NOMO-1 treated with dmso at 0.1 percent for 144 hours (cell line): ENCODE data around the gene GRID1.
"Not testable (repeated sequence)": the region's sequence is repeated elsewhere in the genome, so short reads cannot be mapped to it uniquely, and the experiment has no call there.

ENCODE experiments used
- DNase-seq: peaks from one replicate; lab custom pipeline; 2025; ENCODE audit not compliant: unreplicated experiment; lab: John Stamatoyannopoulos, UW

The GRID1 gene

GRCh38 chr10:86176850-86177536 lies 189.6 kb downstream of the GRID1 start:
- DNase-seq = no peak

GRCh38 chr10:86175476-86175875 lies 191.1 kb downstream of the GRID1 start:
- DNase-seq = not testable (repeated sequence)

GRCh38 chr10:86172301-86172700 lies 194.3 kb downstream of the GRID1 start:
- DNase-seq = no peak

GRCh38 chr10:86170255-86171108 lies 196.1 kb downstream of the GRID1 start:
- peak; percentile 83 for DNase-seq

- no peak for DNase-seq
Measured at GRCh38 chr10:86169506-86170254, 196.9 kb downstream of the GRID1 start.

GRCh38 chr10:86169066-86169465 lies 197.5 kb downstream of the GRID1 start:
- no peak for DNase-seq

GRCh38 chr10:86168256-86168655 lies 198.3 kb downstream of the GRID1 start:
- no peak for DNase-seq

- DNase-seq = no peak
Measured at GRCh38 chr10:86167762-86168128, 198.8 kb downstream of the GRID1 start.

- no peak for DNase-seq
Measured at GRCh38 chr10:86167121-86167761, 199.4 kb downstream of the GRID1 start.

GRCh38 chr10:86165666-86166065 lies 200.9 kb downstream of the GRID1 start:
- no peak for DNase-seq

GRCh38 chr10:86164960-86165630 lies 201.5 kb downstream of the GRID1 start:
- DNase-seq = no peak

- DNase-seq = peak; percentile 48
Measured at GRCh38 chr10:86164174-86164774, 202.3 kb downstream of the GRID1 start.

GRCh38 chr10:86163522-86164173 lies 202.9 kb downstream of the GRID1 start:
- no peak for DNase-seq

- no peak for DNase-seq
Measured at GRCh38 chr10:86162696-86163400, 203.7 kb downstream of the GRID1 start.

- no peak for DNase-seq
Measured at GRCh38 chr10:86162036-86162435, 204.6 kb downstream of the GRID1 start.

- DNase-seq = no peak
Measured at GRCh38 chr10:86160890-86161585, 205.6 kb downstream of the GRID1 start.

GRCh38 chr10:86159797-86160196 lies 206.8 kb downstream of the GRID1 start:
- no peak for DNase-seq
